Type B pancreatic cell (in vitro differentiated cells): ENCODE data around the gene NR3C1. TPM values are rescaled to one million over a fixed set of nuclear protein-coding genes. Genes with fewer than 3 reads are reported as not detected.

Experiments used
- DNase-seq: peaks from one replicate; pipeline ENCODE4 v3.0.0; 2021; ENCODE audit warnings: mixed read lengths; ENCODE audit not compliant: unreplicated experiment; ENCODE audit errors: extremely low spot score
- H3K27ac Mint-ChIP-seq: 2 replicates; pipeline ENCODE4 v1.8.0; 2021; ENCODE audit warnings: mild to moderate bottlenecking, mixed read lengths
- H3K27me3 Mint-ChIP-seq: 2 replicates; pipeline ENCODE4 v1.8.0; 2021; ENCODE audit warnings: mixed read lengths
- H3K36me3 Mint-ChIP-seq: 2 replicates; pipeline ENCODE4 v1.8.0; 2021; ENCODE audit warnings: mixed read lengths
- H3K4me1 Mint-ChIP-seq: one replicate; pipeline ENCODE4 v1.8.0; 2021; ENCODE audit warnings: mixed read lengths; ENCODE audit not compliant: unreplicated experiment
- H3K4me3 Mint-ChIP-seq: 2 replicates; pipeline ENCODE4 v1.8.0; 2021; ENCODE audit warnings: mild to moderate bottlenecking, mixed read lengths
- H3K9me3 Mint-ChIP-seq: 2 replicates; pipeline ENCODE4 v1.8.0; 2021; ENCODE audit warnings: mixed read lengths
- CTCF ChIP-seq: fragments of 200-600 bp; sonication (generic); conservative IDR thresholded peaks from 2 replicates; pipeline ENCODE4 v1.5.0; 2021; ENCODE audit warnings: antibody characterized with exemption, mild to moderate bottlenecking
- total RNA-seq: library from RNA; stranded (reverse); gene quantifications from 2 replicates; pipeline ENCODE4 v1.2.1, GENCODE V29; 2021; ENCODE audit warnings: low replicate concordance

NR3C1 gene
- total RNA-seq, 1 donor from 2014 or later: 94.0 TPM

- no peak for TF ChIP-seq CTCF
- no peaks in the 10 kb centered on the region for H3K27me3 Mint-ChIP-seq
Measured at GRCh38 chr5:143267186-143267585, 136.3 kb downstream of the NR3C1 start.

GRCh38 chr5:143265995-143266394, 137.5 kb downstream of the NR3C1 start:
- peaks cover 10% of the 10 kb centered on the region for H3K9me3 Mint-ChIP-seq
- H3K27ac Mint-ChIP-seq: no peak overlapping the region
- H3K36me3 Mint-ChIP-seq: no peaks in the 10 kb centered on the region
- DNase-seq: no peak
- no peaks in the 10 kb centered on the region for H3K4me1 Mint-ChIP-seq
- no peak for TF ChIP-seq CTCF
- no peak overlapping the region for H3K4me3 Mint-ChIP-seq
- no peaks in the 10 kb centered on the region for H3K27me3 Mint-ChIP-seq

More at GRCh38 chr5:143267186-143267585, 136.3 kb downstream of the NR3C1 start:
- no peak for DNase-seq
- H3K36me3 Mint-ChIP-seq: no peaks in the 10 kb centered on the region
- peaks cover 10% of the 10 kb centered on the region for H3K9me3 Mint-ChIP-seq
- no peaks in the 10 kb centered on the region for H3K4me1 Mint-ChIP-seq
- H3K27ac Mint-ChIP-seq: no peak overlapping the region
- no peak overlapping the region for H3K4me3 Mint-ChIP-seq

GRCh38 chr5:143263272-143263810, 140.1 kb downstream of the NR3C1 start:
- H3K27ac Mint-ChIP-seq: no peak overlapping the region
- peaks cover 7% of the 10 kb centered on the region for H3K9me3 Mint-ChIP-seq
- no peak for DNase-seq
- TF ChIP-seq CTCF: no peak
- no peak overlapping the region for H3K4me3 Mint-ChIP-seq
- no peaks in the 10 kb centered on the region for H3K36me3 Mint-ChIP-seq
- no peaks in the 10 kb centered on the region for H3K27me3 Mint-ChIP-seq
- H3K4me1 Mint-ChIP-seq: no peaks in the 10 kb centered on the region

GRCh38 chr5:143262393-143263174, 140.9 kb downstream of the NR3C1 start:
- Mint-ChIP-seq H3K27me3 (no peaks in the 10 kb centered on the region), H3K36me3 (no peaks in the 10 kb centered on the region), H3K9me3 (peaks cover 1% of the 10 kb centered on the region)

GRCh38 chr5:143261748-143262392, 141.6 kb downstream of the NR3C1 start:
- no peaks in the 10 kb centered on the region for H3K27me3 Mint-ChIP-seq
- H3K4me3 Mint-ChIP-seq: no peak overlapping the region
- no peak for TF ChIP-seq CTCF
- H3K9me3 Mint-ChIP-seq: no peaks in the 10 kb centered on the region
- no peaks in the 10 kb centered on the region for H3K36me3 Mint-ChIP-seq
- H3K27ac Mint-ChIP-seq: no peak overlapping the region
- H3K4me1 Mint-ChIP-seq: no peaks in the 10 kb centered on the region
- no peak for DNase-seq

More at GRCh38 chr5:143262393-143263174, 140.9 kb downstream of the NR3C1 start:
- DNase-seq: no peak
- TF ChIP-seq CTCF: no peak
- no peak overlapping the region for H3K27ac Mint-ChIP-seq
- no peaks in the 10 kb centered on the region for H3K4me1 Mint-ChIP-seq
- H3K4me3 Mint-ChIP-seq: no peak overlapping the region
